Prostate gland (tissue), 2 donors: ENCODE measurements around the gene BRAT1. TPM values are rescaled to one million over a fixed set of nuclear protein-coding genes. Genes with fewer than 3 reads are reported as not detected.
"Not testable (repeated sequence)": the region's sequence is repeated elsewhere in the genome, so short reads cannot be mapped to it uniquely, and the experiment has no call there.

ENCODE experiments used
- DNase-seq: peaks from one replicate; pipeline ENCODE4 v3.0.0-alpha.2; 2019; ENCODE audit warnings: low spot score
- H3K27ac ChIP-seq, 2 donors: fragments of 200-600 bp; sonication (generic); 2 replicates each; pipeline ENCODE4 v1.5.1; 2017 to 2019
- H3K27me3 ChIP-seq: fragments of 200-600 bp; sonication (generic); replicated peaks from 2 replicates; pipeline ENCODE4 v1.5.1; 2019; ENCODE audit not compliant: insufficient read depth
- H3K36me3 ChIP-seq, 2 donors: fragments of 200-600 bp; sonication (generic); 1 replicate in 1 of 2; 2 replicates in 1 of 2; pipeline versions ENCODE4 v1.5.1 to v1.8.1; 2017 to 2019
- H3K4me1 ChIP-seq: fragments of 200-600 bp; sonication (generic); replicated peaks from 2 replicates; pipeline ENCODE4 v1.5.1; 2019
- H3K4me3 ChIP-seq, 2 donors: fragments of 200-600 bp; sonication (generic); 2 replicates each; pipeline ENCODE4 v1.5.1; 2017 to 2019
- H3K9me3 ChIP-seq: fragments of 200-600 bp; sonication (generic); 2 replicates; pipeline ENCODE4 v1.5.1; 2017
- POLR2A ChIP-seq: fragments of 450-650 bp; IDR thresholded peaks from one replicate; pipeline ENCODE4 v1.6.1; 2016; ENCODE audit warnings: antibody characterized with exemption, mild to moderate bottlenecking
- POLR2AphosphoS5 ChIP-seq: sonication (generic); formaldehyde crosslinking; IDR thresholded peaks from one replicate; pipeline ENCODE4 v1.6.1; 2017; ENCODE audit warnings: antibody characterized with exemption
- WGBS: methylation state at CpG from one replicate; pipeline ENCODE4 v1.1.5; 2018; 5-methylcytosine and 5-hydroxymethylcytosine counted together
- intact Hi-C: fragments of 100-400 bp; cut with DNase I; formaldehyde crosslinking; loops from one replicate; pipeline ENCODE4 v1.14.2; 2022
- total RNA-seq, 2 donors: library from RNA; depleted of rRNA; stranded (reverse); fragments of >200 nt; gene quantifications; one replicate each; pipeline ENCODE4 v1.1.0, GENCODE V29; 2016
- TF ChIP-seq, protein P1 (sequence below), 4 experiments: fragments of 200-600 bp in 2 of 4; fragments of 450-650 bp in 2 of 4; sonication (generic) in 2 of 4; IDR thresholded peaks; 1 replicate in 3 of 4; 2 replicates in 1 of 4; pipeline ENCODE4 v1.5.1; 2016 to 2019; ENCODE audit warnings: antibody characterized with exemption in 4 of 4, mild to moderate bottlenecking in 2 of 4, moderate library complexity in 2 of 4

Gene BRAT1
- total RNA-seq, 2 donors from 2014 or later, result 83.9 to 113 TPM

DNA sequence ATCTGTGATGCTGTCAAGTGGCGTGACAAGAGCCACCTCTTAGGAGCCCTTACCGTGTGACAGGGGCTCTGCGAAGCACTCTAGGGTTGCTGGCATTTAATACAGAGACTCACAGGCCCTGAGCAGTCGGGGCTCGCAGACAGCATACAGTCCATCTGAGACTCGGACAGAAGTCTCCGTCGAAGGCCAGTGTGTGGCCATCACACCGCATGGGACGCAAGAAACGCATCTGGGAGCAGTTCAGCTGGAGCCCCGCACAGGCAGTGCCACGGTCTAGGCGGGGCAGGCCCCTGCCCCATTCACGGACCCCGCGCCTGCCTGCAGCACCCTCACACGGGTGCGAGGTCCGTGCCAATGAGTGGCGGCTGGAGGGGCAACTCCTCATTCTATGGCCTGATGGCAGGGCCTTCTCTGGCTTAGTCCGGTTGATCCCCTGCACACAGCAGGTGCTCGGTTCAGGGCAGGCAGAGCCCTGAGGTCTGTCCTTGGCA lies 37.1 kb upstream of the BRAT1 start:
- intact Hi-C loops, result no loop called here
- Histone ChIP-seq H3K9me3 (no peaks in the 10 kb centered on the region), H3K36me3 (peaks cover 0 to 17% of the 10 kb centered on the region in 2 donors), H3K27ac (no peak overlapping the region), H3K27me3 (no peaks in the 10 kb centered on the region), H3K4me3 (no peak overlapping the region), H3K4me1 (no peaks in the 10 kb centered on the region)
- DNase-seq, result no peak
- 95% methylated on average over 18 of the region's 23 CpGs for WGBS
- TF ChIP-seq, protein P1, sequence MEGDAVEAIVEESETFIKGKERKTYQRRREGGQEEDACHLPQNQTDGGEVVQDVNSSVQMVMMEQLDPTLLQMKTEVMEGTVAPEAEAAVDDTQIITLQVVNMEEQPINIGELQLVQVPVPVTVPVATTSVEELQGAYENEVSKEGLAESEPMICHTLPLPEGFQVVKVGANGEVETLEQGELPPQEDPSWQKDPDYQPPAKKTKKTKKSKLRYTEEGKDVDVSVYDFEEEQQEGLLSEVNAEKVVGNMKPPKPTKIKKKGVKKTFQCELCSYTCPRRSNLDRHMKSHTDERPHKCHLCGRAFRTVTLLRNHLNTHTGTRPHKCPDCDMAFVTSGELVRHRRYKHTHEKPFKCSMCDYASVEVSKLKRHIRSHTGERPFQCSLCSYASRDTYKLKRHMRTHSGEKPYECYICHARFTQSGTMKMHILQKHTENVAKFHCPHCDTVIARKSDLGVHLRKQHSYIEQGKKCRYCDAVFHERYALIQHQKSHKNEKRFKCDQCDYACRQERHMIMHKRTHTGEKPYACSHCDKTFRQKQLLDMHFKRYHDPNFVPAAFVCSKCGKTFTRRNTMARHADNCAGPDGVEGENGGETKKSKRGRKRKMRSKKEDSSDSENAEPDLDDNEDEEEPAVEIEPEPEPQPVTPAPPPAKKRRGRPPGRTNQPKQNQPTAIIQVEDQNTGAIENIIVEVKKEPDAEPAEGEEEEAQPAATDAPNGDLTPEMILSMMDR (IDR thresholded peaks at IDR 0.05), result no peak
- TF ChIP-seq POLR2A (no peak), POLR2AphosphoS5 (no peak)

DNA sequence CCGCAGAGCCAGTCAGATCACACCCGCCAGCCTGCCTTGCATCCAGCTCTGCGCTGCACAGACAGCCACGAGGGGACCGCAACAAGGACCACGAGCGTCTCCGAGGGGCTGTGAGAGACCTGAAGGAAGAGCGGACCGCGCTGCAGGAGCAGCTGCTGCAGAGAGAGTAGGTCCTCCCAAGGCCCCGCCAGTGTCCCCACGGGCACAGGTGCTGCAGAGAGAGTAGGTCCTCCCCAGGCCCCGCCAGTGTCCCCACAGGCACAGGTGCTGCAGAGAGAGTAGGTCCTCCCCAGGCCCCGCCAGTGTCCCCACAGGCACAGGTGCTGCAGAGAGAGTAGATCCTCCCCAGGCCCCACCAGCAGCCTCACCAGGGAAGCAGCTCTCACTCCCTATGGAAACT lies 34.6 kb upstream of the BRAT1 start:
- H3K27ac ChIP-seq, intact Hi-C loops, H3K36me3 ChIP-seq, H3K4me3 ChIP-seq, DNase-seq, H3K4me1 ChIP-seq, H3K9me3 ChIP-seq, H3K27me3 ChIP-seq: not testable (repeated sequence)
- 91% methylated on average over 15 of the region's 15 CpGs for WGBS

DNA sequence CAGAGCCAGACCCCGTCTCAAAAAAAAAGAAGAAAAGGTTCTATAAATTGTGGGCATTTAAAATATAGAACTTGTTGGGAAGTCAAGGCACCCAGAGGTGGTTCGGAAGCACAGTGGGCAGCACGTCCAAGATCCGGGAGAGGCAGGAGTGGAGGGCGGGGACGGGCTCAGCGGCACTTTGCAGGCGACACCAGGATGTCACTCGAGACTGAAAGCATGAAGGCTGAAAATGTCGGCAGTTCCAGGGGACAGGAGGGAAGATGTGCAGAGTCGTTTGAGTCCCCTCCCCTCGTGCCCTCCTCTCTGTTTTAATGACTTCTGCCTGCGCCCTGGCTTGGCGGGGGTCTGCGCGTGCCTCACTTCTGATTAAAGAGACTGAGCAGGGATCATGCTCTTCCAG lies 34.0 kb upstream of the BRAT1 start:
- Histone ChIP-seq H3K27ac (no peak overlapping the region), H3K4me3 (no peak overlapping the region), H3K9me3 (no peaks in the 10 kb centered on the region), H3K36me3 (peaks cover 0 to 9% of the 10 kb centered on the region in 2 donors), H3K4me1 (no peaks in the 10 kb centered on the region), H3K27me3 (no peaks in the 10 kb centered on the region)
- TF ChIP-seq POLR2A, result no peak
- TF ChIP-seq POLR2AphosphoS5, result no peak
- TF ChIP-seq, protein P1 (IDR thresholded peaks at IDR 0.05), result no peak
- intact Hi-C loops, result no loop called here
- DNase-seq, result no peak
- 89% methylated on average over 16 of the region's 16 CpGs for WGBS

DNA sequence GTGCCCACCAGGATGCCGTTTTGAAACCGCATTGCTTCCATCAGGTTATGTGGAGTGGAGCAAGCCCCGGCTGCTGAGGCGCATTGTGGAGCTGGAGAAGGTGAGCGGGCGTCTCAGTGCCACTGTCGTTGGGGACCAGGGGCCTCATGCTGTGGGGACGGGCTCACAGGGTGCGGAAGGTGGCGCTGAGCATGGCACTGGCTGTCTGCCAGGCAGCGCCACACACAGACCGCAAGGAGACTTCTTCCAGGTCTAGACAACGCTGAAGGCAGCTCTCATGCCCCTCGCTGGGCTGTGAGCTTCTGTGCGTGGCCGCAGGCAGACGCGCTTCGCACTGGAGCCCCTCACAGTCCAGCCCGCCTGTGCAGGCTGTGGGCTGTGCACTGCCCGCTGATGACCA lies 32.5 kb upstream of the BRAT1 start:
- H3K4me1 ChIP-seq, result no peaks in the 10 kb centered on the region
- no peaks in the 10 kb centered on the region for H3K9me3 ChIP-seq
- H3K4me3 ChIP-seq, result no peak overlapping the region
- 93% methylated on average over 21 of the region's 21 CpGs for WGBS
- H3K27ac ChIP-seq, result no peak overlapping the region
- no peaks in the 10 kb centered on the region for H3K36me3 ChIP-seq
- DNase-seq, result no peak
- no peak for TF ChIP-seq POLR2AphosphoS5
- TF ChIP-seq, protein P1 (IDR thresholded peaks at IDR 0.05), result no peak
- no peak for TF ChIP-seq POLR2A
- intact Hi-C loops, result no loop called here
- no peaks in the 10 kb centered on the region for H3K27me3 ChIP-seq

DNA sequence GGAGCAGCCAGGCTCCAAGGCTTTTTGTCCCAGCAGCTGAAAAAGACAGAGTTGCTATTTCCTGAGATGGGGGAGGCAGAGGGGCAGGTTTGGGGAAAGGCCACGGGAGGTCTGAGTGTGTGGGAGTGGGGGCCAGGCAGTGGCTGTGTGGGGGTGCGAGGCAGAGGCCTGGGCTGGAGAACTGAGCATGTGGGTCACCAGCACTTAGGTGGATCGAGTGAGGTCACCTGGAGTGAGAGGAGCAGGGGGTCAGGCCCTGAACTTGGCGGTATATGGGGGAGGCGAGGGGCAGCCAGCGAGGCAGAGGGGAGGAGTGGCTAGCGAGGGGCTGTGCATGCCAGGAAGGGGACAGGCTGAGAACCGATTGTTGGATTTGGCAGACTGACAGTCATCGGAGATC lies 31.8 kb upstream of the BRAT1 start:
- H3K27me3 ChIP-seq, result no peaks in the 10 kb centered on the region
- H3K4me1 ChIP-seq, result no peaks in the 10 kb centered on the region
- H3K4me3 ChIP-seq, result no peak overlapping the region
- H3K9me3 ChIP-seq, result no peaks in the 10 kb centered on the region
- H3K27ac ChIP-seq, result no peak overlapping the region
- TF ChIP-seq POLR2AphosphoS5, result no peak
- TF ChIP-seq, protein P1 (IDR thresholded peaks at IDR 0.05), result no peak
- no peaks in the 10 kb centered on the region for H3K36me3 ChIP-seq
- no peak for DNase-seq
- 81% methylated on average over 9 of the region's 9 CpGs for WGBS
- intact Hi-C loops, result no loop called here
